Hematopoietic multipotent progenitor cell treated with erythropoietin and hydrocortisone succinate and interleukin-3 and kit ligand, for 8 days (in vitro differentiated cells): Measurements from ENCODE around the gene POLR2H.
"Not testable (repeated sequence)": the region's sequence is repeated elsewhere in the genome, so short reads cannot be mapped to it uniquely, and the experiment has no call there.

Experiments used
- DNase-seq: peaks from one replicate; pipeline ENCODE4 v3.0.0-alpha.2; 2015

Gene POLR2H

DNA sequence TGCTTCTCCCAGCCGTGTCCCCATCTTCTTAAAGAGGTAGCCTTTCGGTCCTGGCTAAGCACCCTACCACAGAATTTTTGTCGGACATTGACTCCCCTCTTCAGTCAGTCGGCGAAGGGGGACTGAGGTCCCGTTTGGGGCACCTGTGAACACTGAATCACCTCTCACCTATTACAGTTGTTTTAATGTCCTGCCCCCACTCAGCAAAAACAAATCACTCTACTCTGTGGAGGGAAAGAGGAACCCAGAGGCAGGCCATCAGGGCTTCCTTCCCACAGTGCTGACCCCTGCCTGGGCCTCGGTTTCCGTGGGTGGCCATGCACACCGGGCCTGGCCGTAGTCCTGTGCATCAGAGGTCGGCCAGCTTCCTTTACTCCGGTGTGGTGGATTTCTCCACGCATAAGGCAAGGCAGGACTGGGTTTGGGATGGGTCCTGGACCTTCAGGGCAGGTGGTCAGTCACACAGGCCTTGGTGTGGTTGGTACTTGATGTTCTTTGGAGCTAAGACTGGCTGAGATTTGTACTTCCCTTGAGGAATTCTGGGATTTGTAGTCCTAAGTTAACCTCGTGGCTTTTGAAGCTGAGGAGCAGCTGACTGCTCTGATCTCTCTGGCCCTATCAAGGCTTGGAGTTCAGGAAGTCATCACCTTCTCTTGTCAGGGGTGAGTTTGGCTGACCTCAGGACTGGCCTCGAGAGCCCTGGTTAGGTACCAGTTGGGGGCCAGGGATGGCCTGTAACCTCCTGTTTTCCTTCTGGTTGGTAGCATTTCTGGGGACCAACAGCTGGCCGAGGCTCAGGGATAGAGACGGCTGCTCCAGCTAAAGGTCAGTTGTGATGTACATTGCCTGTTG is 24.7 kb upstream of the POLR2H start:
- DNase-seq, result peak; percentile 52

DNA sequence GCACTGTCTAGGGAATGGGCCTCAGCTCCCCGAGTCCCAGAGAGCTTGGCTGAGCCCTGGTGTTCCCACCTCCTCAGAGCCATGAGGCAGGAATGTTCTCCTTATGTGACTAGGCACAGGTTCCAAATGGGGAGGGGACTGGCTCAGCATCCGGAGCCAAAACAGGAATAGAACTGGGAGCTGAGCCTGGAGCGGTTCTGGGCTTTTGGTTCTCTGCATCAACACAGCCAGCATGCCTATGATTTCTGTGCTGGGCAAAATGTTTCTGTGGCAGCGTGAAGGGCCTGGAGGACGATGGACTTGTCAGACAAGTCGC is 24.2 kb upstream of the POLR2H start, which contains the start of gene FAM131A:
Gene FAM131A, plus strand, starts transcription at position 202 of the 316 bp plus-strand sequence. Its CDS starts 31 bp downstream, at position 233.
- no peak for DNase-seq

DNA sequence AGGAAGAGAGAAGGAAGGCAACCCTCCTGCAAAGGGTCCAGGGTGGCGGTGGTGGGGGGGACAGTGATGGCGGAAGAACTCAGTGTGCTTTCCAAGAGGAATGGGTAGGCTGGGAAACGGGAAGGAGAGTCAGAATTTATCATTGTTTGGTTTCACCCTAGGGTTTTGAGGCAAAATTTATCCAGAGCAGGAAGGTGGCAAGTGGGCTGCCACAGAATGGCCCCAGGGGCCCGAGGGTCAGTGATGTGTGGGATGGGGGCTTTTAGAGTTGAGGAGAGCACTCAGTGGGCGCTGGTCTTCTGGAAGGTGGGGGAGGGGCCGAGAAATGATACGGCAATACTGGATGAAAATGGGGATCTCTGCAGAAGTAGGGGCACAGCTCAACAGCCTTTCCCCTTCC is 23.5 kb upstream of the POLR2H start:
- DNase-seq, result no peak

DNA sequence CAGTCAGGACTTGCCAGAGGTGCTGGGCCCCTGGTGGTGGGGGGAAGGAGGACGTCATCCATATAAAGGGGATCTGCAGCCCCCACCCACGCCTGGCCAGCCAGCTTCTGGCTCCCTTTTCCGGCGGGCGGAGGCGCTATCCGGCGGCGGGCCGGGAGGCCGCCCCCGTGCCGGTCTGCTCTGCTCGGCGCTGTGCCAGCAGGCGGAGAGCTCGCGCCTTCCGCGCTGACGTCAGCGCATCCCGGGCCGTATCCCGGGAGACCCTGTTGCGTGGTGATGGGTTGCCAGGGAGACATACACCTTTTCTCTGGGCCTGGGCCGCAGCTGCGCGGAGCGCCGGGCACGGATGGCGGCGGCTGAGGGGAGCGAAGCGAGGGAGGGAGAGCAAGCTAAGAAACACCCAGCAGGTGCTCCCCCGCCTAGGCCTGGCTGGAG is 23.0 kb upstream of the POLR2H start:
- DNase-seq, result no peak

DNA sequence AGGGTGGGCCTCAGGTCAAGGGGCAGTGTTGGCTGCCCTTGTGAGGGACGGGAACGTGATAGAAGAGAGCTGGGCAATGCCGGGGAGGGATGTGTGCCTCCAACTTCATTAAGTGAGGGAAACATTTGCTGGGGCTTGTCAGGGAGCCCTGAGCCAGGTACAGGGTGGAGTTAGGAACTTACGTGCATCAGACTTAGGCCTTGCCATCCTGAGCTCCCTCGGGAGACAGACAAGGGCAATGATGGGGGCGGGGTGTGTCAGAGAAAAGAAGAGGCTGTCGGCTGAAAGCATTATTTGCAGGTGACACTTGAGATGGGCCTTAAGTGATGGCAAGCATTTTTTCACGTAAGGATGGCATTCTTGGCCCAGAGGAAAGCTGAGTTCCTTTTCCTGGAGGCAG is 22.5 kb upstream of the POLR2H start:
- no peak for DNase-seq

DNA sequence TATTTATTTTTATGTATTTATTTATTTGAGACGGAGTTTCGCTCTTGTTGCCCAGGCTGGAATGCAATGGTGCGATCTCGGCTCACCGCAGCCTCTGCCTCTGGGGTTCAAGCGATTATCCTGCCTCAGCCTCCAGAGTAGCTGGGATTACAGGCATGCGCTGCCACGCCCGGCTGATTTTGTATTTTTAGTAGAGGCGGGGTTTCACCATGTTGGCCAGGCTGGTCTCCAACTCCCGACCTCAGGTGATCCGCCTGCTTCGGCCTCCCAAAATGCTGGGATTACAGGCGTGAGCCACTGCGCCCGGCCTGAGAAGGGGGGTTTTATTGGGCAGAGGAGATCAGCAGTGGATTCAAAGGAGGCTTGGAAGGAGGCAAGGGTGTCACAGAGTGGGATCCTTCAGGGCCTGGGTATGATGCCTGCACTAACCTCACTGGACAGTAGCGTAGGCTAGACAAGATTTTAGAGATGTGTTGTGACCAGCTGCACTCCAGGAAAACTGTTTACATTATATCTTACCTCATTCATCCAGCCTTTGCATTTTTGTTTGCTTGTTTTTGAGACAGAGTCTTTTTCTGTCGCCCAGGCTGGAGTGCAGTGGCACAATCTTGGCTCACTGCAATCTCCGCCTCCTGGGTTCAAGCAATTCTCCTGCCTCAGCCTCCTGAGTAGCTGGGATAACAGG is 21.9 kb upstream of the POLR2H start:
- DNase-seq, result not testable (repeated sequence)

DNA sequence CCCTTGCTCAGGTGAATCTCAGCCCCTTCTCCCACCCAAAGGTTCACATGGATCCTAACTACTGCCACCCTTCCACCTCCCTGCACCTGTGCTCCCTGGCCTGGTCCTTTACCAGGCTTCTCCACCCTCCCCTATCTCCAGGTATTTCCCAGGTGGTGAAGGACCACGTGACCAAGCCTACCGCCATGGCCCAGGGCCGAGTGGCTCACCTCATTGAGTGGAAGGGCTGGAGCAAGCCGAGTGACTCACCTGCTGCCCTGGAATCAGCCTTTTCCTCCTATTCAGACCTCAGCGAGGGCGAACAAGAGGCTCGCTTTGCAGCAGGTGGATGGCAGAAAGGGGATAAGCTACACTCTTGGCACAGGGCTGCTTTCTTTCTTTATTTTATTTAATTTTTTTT is 19.6 kb upstream of the POLR2H start:
- DNase-seq, result no peak

DNA sequence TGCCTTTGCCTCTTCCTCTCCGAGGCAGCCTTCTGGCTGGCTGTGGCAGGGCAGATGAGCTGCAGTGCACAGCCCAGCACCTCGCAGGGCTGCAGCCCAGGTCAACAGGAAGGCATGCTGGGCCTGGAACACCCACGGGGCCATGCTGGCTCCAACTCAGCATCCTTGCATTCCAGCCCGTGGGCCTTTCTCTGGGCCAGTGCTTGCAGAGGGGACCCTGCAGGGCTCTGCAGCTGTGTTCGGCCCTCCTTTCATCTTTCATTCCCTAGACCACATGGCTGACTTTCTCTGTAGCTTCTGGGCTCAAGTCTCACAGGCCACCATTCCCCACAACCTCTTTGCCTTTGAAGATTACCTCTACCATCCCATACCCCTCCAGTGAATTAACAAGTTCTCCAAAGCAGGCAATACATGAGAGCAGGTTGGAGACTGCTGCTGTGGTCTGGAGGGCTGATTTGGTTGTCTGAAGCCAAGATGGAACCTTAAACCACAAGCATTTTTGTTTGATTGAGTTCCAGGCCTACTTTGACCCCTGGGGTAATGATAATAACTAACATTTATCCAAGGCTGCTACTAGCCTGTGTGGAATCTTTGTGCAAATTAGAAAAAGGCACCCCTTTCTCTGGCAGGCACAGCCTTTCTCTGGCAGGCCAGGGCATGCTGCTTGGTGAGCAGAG is 18.2 kb upstream of the POLR2H start:
- DNase-seq, result no peak

DNA sequence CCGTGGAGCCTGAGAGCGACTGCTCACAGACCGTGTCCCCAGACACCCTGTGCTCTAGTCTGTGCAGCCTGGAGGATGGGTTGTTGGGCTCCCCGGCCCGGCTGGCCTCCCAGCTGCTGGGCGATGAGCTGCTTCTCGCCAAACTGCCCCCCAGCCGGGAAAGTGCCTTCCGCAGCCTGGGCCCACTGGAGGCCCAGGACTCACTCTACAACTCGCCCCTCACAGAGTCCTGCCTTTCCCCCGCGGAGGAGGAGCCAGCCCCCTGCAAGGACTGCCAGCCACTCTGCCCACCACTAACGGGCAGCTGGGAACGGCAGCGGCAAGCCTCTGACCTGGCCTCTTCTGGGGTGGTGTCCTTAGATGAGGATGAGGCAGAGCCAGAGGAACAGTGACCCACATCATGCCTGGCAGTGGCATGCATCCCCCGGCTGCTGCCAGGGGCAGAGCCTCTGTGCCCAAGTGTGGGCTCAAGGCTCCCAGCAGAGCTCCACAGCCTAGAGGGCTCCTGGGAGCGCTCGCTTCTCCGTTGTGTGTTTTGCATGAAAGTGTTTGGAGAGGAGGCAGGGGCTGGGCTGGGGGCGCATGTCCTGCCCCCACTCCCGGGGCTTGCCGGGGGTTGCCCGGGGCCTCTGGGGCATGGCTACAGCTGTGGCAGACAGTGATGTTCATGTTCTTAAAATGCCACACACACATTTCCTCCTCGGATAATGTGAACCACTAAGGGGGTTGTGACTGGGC is 16.8 kb upstream of the POLR2H start:
- DNase-seq, result no peak

DNA sequence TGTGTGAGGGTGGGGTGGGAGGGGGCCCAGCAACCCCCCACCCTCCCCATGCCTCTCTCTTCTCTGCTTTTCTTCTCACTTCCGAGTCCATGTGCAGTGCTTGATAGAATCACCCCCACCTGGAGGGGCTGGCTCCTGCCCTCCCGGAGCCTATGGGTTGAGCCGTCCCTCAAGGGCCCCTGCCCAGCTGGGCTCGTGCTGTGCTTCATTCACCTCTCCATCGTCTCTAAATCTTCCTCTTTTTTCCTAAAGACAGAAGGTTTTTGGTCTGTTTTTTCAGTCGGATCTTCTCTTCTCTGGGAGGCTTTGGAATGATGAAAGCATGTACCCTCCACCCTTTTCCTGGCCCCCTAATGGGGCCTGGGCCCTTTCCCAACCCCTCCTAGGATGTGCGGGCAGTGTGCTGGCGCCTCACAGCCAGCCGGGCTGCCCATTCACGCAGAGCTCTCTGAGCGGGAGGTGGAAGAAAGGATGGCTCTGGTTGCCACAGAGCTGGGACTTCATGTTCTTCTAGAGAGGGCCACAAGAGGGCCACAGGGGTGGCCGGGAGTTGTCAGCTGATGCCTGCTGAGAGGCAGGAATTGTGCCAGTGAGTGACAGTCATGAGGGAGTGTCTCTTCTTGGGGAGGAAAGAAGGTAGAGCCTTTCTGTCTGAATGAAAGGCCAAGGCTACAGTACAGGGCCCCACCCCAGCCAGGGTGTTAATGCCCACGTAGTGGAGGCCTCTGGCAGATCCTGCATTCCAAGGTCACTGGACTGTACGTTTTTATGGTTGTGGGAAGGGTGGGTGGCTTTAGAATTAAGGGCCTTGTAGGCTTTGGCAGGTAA is 16.0 kb upstream of the POLR2H start:
- peak; percentile 97 for DNase-seq

DNA sequence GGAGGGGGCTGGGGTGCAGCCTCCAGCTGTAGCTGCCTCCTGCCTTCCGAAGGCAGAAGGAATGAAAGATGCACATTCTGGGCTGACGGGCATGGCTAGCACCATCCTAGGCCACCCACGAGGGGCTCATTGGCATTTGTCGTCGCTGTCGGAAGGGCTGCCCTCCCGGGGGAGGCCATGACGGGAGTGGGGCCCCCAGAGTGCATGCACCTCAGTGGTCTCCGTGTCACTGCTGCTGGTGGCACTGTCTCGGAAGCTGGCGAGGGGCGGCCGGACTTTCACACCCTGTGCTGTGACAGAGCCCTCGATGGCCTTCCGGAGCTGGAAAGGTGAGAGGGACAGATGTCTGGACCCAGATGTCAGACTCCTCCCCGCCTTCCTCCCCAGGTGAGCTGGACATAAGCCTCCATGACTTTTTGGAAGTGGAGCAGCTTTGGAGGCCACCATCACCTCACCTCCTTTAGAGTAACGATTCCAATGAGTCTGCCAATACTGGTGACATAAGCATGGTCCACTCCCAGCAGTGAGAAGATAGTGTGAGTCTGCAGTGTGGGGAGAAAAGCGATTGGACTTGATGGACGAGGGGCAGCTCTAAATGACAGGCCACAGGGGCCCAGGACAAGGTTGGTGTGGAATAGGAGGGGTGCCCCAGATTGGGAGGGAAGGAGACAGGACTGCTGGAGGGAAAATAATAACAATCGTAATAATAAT is 14.9 kb upstream of the POLR2H start:
- DNase-seq, result peak; percentile 42

DNA sequence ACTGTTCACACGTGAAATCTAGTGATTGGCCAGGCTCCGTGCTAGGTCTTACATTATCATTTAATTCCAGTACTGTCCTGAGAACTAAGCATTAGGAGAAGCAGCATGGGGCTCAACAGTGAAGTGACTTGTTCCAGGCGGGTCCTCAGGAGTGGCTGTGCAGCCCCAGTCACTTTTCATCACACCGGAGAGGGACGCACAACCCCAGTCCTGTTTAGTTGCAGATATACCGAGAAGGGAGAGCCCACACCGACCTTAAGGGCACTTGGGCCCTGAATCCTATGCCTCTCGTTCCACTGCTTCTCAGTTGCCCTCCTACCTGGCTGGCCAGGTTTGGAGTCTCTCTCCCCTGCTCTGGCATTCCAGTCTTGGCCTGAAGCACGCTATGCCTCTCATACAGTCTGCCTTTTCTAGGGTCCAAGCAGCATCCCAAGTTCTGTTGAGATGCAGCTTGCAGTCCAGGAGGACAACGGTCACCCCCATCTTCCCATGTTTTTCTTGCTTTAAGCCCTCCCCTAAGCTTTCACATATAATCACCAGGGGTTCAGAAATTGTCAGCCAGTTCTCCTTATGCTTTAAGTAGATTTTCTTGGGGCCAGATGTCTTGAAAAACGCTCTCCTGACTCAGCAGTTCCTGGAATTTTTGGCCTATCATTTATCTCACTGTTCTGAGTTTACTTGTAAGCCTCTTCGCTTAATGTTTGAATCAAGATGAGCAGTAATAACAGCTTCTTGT is 14.0 kb upstream of the POLR2H start:
- peak; percentile 96 for DNase-seq

DNA sequence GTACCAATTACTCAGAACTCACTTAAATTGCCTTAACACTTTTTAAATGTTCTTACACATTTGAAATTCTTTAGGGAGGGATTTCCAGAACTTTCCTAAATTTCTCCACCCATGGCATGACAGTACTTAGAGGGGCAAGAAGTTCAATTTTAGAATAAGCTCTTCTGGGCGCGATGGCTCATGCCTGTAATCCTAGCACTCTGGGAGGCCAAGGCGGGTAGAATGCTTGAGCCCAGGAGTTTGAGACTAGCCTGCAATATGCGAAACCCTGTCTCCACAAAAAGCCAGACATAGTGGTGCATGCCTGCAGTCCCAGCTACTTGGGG is 13.5 kb upstream of the POLR2H start:
- no peak for DNase-seq

DNA sequence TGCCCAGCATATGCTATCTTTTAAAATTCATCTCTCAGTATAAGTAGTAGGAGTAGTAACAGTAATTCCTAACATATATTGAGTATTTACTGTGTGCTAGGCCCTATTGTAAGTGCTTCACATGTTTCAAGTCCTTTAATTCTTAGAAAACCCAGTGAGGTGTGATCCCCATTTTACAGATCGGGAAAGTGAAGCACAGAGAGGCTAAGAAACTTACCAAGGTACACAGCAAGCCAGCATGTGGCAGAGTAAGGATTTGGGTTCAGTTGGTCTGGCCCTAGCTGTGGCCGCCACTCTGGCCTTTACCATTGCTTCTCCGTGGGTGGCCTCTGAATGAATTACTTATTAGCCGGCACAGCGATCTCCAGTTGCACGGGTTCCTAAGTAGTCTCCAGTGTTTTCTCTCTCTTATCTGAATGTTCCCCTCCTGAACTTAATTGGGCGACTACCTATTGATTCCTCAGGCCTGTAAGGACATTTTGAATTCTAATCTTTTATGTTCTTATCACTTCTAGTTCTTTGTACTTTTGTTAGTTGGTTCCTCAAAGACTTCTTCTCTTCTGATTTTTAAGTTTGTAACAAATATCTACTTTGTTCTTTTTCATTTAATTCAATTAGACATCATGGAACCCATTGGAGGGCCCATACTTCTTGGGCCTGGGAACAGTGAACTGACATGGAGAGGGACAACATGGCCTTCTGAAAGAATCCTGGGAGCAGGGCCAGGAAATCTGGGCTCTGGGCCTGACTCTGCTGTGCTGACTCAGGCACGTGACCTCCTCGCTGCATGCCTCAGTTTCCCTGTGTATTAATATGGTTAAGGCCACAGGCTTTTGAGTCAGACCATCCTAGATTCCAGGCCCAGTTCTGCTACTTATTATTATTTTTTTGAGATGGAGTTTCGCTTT is 11.7 kb upstream of the POLR2H start:
- no peak for DNase-seq

DNA sequence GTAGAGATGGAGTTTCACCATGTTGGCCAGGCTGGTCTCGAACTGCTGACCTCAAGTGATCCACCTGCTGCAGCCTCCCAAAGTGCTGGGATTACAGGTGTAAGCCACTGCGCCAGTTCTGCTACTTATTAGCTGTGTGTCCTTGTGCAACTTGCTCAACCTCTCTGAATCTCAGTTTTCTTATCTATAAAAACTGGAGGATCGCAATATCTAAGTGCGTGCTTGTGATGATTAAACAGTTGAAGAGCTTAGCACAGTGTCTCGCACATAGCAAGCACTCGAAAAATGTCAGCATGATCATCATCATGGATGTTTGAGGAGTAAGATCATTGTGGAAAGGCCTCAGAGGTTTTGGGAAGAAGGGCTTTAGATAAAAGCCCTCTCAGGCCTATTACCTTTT is 10.9 kb upstream of the POLR2H start:
- DNase-seq, result no peak

DNA sequence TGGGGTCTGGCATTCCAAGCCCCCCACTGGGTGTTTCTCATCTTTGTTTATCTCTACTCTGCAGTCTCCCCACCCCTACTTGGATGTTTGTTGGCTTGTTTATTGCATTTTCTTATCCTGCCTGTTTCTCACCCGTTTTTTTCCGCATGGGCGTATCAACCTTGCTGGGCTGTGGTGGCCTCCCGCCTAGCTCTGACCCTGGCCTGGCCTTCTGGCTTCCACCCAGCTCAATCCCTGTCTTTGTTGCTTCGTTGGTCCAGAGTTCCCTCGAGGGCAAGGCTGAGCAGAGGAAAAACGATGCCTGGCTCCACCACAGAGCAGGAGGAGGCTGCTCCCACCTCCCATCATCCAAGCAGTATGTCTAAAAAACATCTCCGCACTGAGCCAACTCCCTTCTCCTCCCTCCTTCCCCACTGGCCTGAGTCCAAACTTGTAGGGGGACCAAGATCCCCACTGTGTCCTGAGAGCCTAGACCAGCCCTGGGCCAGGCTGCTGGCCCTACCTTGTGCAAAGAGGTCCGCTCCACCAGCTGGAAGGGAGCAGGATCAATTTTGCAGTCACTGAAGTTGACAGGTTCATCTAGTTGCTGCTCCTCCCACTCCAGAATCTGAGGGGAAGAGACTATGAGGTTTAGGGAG is 9.9 kb upstream of the POLR2H start:
- peak; percentile 45 for DNase-seq

DNA sequence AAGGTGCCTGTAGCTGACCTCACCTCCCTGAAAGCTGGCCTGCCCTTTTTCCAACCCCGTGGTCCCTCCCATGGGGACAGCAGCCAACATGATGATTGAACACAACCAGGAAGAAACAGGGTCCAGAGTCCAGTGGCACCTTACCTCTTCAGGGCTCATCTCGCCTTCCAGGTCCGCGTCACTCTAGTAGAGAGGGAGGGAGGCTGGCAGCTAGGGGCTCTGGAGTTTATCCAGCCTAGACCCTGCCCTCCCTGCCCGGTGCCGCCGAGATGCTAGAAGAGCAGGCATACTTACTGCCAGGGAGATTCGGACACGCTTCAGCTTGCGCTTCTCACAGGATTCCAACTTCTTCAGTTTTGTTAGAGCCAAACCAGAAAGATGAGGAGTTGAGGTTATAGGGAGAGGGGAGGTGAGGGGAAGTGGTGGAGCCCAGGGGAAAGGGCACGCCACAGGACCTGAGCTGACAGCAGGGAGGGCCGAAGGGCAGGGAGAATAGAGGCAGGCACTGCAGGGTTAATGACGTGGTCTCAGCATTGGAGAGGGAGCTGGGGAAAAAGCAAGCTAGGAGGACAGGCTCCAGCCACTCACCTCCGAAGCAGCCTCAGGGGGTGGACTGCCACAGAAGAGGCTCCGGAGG is 9.2 kb upstream of the POLR2H start:
- DNase-seq, result no peak

DNA sequence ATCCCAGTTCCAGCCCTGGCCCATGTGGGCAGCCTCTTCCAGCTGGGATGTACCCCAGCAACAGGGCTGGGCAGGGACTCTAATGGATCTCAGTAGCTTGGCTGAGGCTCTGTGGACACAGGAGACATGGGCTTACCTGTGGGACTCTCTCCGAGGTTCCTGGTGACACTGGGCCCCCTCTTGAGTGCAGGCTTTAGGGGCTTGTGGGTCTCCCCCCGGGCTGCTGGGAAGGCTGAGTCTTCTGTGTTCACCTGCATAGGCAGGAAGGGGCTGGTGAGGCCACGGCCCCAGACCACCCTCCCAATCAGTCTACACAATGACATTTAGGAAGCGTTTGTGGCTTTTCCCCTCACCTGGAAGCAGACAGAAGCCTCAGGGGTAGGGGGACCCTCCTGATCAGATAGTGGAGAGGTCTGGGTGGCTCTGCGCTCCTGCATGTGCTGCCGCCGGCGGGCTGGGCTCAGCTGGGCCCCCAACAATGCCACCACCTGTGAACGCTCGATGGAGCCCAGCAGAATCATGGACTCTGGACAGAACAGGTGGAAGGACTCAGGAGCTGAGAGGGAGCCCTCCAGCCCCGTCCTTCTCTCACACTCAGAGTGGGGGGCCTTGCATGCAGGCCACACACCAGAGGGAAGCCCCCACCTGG is 8.5 kb upstream of the POLR2H start:
- DNase-seq, result no peak
